Endothelial cell of umbilical vein (primary cell): ENCODE data around the gene LGALS4. TPM values are rescaled to one million over a fixed set of nuclear protein-coding genes. Genes with fewer than 3 reads are reported as not detected.

Experiments
- BruUV-seq: library from RNA; stranded (reverse); fragments of 400-500 nt; replicated peaks from 2 replicates; lab custom pipeline; 2021; lab: Mats Ljungman, UMichigan
- CTCF ChIA-PET: fragments of 300-600, 350-600 bp; sonication (Branson Sonifier 250); formaldehyde crosslinking; loops from one replicate; lab custom pipeline; 2021; ENCODE audit warnings: antibody characterized with exemption, inconsistent platforms; lab: Charles Lee
- POLR2A ChIA-PET: fragments of 300-600, 350-600 bp; sonication (Branson Sonifier 250); formaldehyde crosslinking; loops from one replicate; lab custom pipeline; 2021; ENCODE audit warnings: antibody characterized with exemption, inconsistent platforms; lab: Charles Lee
- DNase-seq: peaks from one replicate; pipeline ENCODE4 v3.0.0-alpha.2; 2011; ENCODE audit warnings: low read depth, low spot score
- FAIRE-seq: peaks from 2 replicates; lab custom pipeline; 2011; peaks lifted over from hg19 to GRCh38; lab: Jason Lieb, UNC
- H2AFZ ChIP-seq: 2 replicates; pipeline ENCODE4 v1.6.0; 2012; ENCODE audit warnings: low read depth, low read length, control low read depth, inconsistent platforms
- H3K27ac ChIP-seq: 2 replicates; pipeline ENCODE4 v1.5.1; 2011; ENCODE audit warnings: low read depth, mild to moderate bottlenecking, control low read depth, low read length, moderate library complexity; ENCODE audit not compliant: insufficient read depth
- H3K27me3 ChIP-seq, 2 experiments: 2 replicates each; pipeline versions ENCODE4 v1.6.0 to v1.6.1; 2011; ENCODE audit warnings: low read length in 2 of 2, mixed read lengths in 1 of 2; ENCODE audit not compliant: control insufficient read depth in 2 of 2, insufficient read depth in 2 of 2
- H3K36me3 ChIP-seq, 2 experiments: 2 replicates in 1 of 2; 3 replicates in 1 of 2; pipeline ENCODE4 v1.5.1; 2011; ENCODE audit warnings: low read length in 2 of 2, mild to moderate bottlenecking in 1 of 2, moderate library complexity in 1 of 2; ENCODE audit not compliant: control insufficient read depth in 2 of 2, insufficient read depth in 2 of 2; ENCODE audit errors: extremely low read depth in 1 of 2
- H3K4me1 ChIP-seq: 3 replicates; pipeline ENCODE4 v1.5.1; 2011; ENCODE audit warnings: mild to moderate bottlenecking, low read length; ENCODE audit not compliant: control insufficient read depth, insufficient read depth; ENCODE audit errors: extremely low read depth
- H3K4me2 ChIP-seq: 2 replicates; pipeline ENCODE4 v1.6.1; 2011; ENCODE audit warnings: low read length, control low read depth, mixed read lengths; ENCODE audit not compliant: insufficient read depth
- H3K4me3 ChIP-seq, 3 experiments: fragments of 200-600 bp in 1 of 3; sonication (generic), shearing (Covaris generic) in 1 of 3; replicated peaks in 1 of 3; 2 replicates each; pipeline ENCODE4 v1.5.1; 2011 to 2016; ENCODE audit warnings: control low read depth in 3 of 3, low read length in 3 of 3, mild to moderate bottlenecking in 2 of 3, inconsistent platforms in 1 of 3, low read depth in 1 of 3, moderate library complexity in 1 of 3; ENCODE audit not compliant: insufficient read depth in 1 of 3
- H3K79me2 ChIP-seq: 2 replicates; pipeline ENCODE4 v1.6.0; 2012; ENCODE audit warnings: low read length, inconsistent platforms; ENCODE audit not compliant: control insufficient read depth, insufficient read depth
- H3K9ac ChIP-seq: replicated peaks from 2 replicates; pipeline ENCODE3; 2011; ENCODE audit warnings: low read length, control low read depth; ENCODE audit not compliant: insufficient read depth; ENCODE audit errors: extremely low read depth
- H3K9me1 ChIP-seq: replicated peaks from 3 replicates; pipeline ENCODE4 v1.6.0; 2011; ENCODE audit warnings: mild to moderate bottlenecking, low read length; ENCODE audit not compliant: control insufficient read depth, insufficient read depth; ENCODE audit errors: extremely low read depth
- H3K9me3 ChIP-seq: replicated peaks from 2 replicates; pipeline ENCODE4 v1.5.1; 2012; ENCODE audit warnings: low read length, inconsistent platforms; ENCODE audit not compliant: control insufficient read depth, insufficient read depth
- H4K20me1 ChIP-seq: replicated peaks from 2 replicates; pipeline ENCODE3; 2011; ENCODE audit warnings: mild to moderate bottlenecking, low read length; ENCODE audit not compliant: control insufficient read depth, insufficient read depth; ENCODE audit errors: extremely low read depth
- FOS ChIP-seq: IDR thresholded peaks from 2 replicates; pipeline ENCODE4 v1.6.1; 2011; ENCODE audit warnings: mild to moderate bottlenecking, low read length, moderate library complexity, borderline replicate concordance; ENCODE audit not compliant: insufficient read depth
- JUN ChIP-seq: IDR thresholded peaks from 2 replicates; pipeline ENCODE4 v1.6.1; 2011; ENCODE audit warnings: borderline replicate concordance, low read depth; ENCODE audit not compliant: insufficient read length, insufficient read depth
- MYC ChIP-seq: IDR thresholded peaks from one replicate; pipeline ENCODE4 v1.6.1; 2011; ENCODE audit warnings: mild to moderate bottlenecking, low read depth, low read length
- POLR2AphosphoS5 ChIP-seq: IDR thresholded peaks from 2 replicates; pipeline ENCODE4 v1.6.1; 2012; ENCODE audit warnings: low read depth, mild to moderate bottlenecking, control low read depth, low read length, moderate library complexity; ENCODE audit not compliant: insufficient read depth
- dilution Hi-C: fragments of 300-500 bp; cut with MboI; formaldehyde crosslinking; loops from one replicate; pipeline ENCODE4 v1.15.0; 2019; ENCODE audit warnings: low sequenced_read_pairs; ENCODE audit not compliant: extremely low pct_ligation_motif_present
- intact Hi-C: fragments of 100-400 bp; cut with micrococcal nuclease; formaldehyde crosslinking; loops from one replicate; pipeline ENCODE4 v1.10.0; 2022
- polyA plus RNA-seq, 4 experiments: library from polyadenylated mRNA; depleted of rRNA in 3 of 4; stranded (reverse) in 3 of 4; unstranded in 1 of 4; fragments of >200 nt; gene quantifications; 2 replicates each; pipeline versions ENCODE4 v1.2.1 to v1.2.3, GENCODE V29; 2011 to 2012; ENCODE audit warnings: missing spikeins in 1 of 4
- total RNA-seq: library from RNA; stranded (reverse); gene quantifications from 2 replicates; pipeline ENCODE4 v1.2.3, GENCODE V29; 2021
- TF ChIP-seq, protein P1 (sequence below): IDR thresholded peaks from 2 replicates; pipeline ENCODE4 v1.6.1; 2011; ENCODE audit not compliant: insufficient read depth, insufficient read length

Gene LGALS4
- total and polyA plus RNA-seq, 2 donors (not counting 3 experiments of a cell fraction or from before 2014, with no cell fraction given): 0.19 TPM; not detected in 1

DNA sequence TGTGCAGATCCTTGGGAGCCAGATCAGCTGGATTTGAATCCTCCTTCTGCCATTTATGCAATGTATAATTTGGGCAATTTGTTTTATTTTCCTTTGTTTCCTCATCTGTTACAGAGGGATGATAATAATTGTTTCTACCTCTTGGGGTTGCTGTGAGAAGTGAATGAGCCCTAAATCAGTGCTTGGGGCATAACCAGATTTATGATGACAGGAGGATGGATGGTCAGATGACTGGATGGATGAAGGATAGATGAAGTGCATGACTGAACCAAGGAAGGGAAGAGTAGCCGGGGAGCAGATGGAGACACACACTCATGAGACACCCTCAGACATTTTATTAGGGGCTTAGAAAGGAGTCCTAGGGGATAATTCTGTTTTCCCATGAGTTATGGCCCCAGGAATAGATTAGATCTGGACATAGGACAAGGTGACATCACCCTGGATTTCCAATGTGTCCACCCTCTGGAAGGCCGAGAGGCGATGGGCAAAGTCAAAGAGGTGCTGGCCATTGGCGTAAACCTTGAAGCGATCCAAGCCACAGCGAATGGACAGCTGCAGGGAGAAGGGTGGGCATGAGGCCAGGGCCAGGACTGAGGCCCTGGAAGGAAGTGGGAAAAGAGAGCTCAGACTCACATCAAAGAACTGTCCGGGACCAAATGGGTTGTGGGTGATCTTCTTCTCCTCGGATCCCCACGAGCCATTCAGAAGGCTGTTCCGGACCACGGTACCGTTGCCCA lies 11.2 kb downstream of the LGALS4 start:
- Histone ChIP-seq H3K9me3 (no peaks in the 10 kb centered on the region), H2AFZ (no peak overlapping the region), H3K79me2 (no peaks in the 10 kb centered on the region), H3K27me3 (no peaks in the 10 kb centered on the region), H3K4me3 (no peak overlapping the region), H3K9ac (no peak overlapping the region), H3K9me1 (no peaks in the 10 kb centered on the region), H4K20me1 (no peaks in the 10 kb centered on the region), H3K4me1 (peaks cover 8% of the 10 kb centered on the region), H3K27ac (no peak overlapping the region), H3K4me2 (no peak overlapping the region), H3K36me3 (no peaks in the 10 kb centered on the region)
- dilution Hi-C loops (no loop called here), intact Hi-C loops (no loop called here)
- ChIA-PET CTCF (no interaction called here), POLR2A (no interaction called here)
- no peak for FAIRE-seq
- BruUV-seq: no TSS peak
- TF ChIP-seq FOS (no peak), POLR2AphosphoS5 (no peak), MYC (no peak)
- TF ChIP-seq, protein P1, sequence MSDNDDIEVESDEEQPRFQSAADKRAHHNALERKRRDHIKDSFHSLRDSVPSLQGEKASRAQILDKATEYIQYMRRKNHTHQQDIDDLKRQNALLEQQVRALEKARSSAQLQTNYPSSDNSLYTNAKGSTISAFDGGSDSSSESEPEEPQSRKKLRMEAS: no peak
- DNase-seq: no peak

DNA sequence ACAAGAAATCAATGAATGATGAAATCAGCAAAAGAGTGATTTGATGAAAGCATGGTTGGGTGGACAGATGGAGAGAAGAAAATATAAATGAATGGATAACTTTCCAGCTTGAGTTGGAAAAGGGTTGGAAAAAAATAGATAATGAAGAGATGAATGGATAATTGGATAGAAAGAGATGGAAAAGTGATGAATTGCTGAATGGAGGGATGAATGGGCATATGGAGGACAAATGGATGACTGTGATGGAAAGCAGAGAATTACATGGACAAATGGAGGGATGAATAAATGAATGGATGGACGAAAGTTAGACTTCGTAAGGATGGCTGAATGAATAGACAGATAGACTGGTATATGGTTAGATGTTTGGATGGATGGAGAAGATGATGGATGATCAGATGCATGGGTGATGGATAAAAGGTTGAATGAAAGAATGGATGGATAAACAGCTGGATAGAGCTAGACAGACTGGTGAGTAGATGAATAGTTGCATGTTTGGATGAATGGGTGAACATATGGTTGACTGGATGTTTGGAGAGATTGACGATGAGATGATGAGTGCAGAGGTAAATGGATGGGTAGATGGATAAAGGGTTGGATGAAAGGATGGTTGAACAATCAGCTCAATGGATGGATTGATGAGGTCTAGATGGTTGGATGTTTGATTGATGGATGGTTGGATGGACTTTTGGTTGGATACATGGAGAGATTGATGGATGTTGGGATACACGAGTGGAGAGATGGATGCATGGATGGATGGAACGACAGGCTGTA lies 12.0 kb downstream of the LGALS4 start:
- intact Hi-C loops: no loop called here
- H3K27ac ChIP-seq: no peak overlapping the region
- H3K4me1 ChIP-seq: peaks cover 8% of the 10 kb centered on the region
- H2AFZ ChIP-seq: no peak overlapping the region
- BruUV-seq: no TSS peak
- no peak overlapping the region for H3K4me2 ChIP-seq
- no peaks in the 10 kb centered on the region for H3K9me3 ChIP-seq
- H3K36me3 ChIP-seq: no peaks in the 10 kb centered on the region
- H3K27me3 ChIP-seq: no peaks in the 10 kb centered on the region
- H3K79me2 ChIP-seq: no peaks in the 10 kb centered on the region
- H3K9me1 ChIP-seq: no peaks in the 10 kb centered on the region
- ChIA-PET CTCF (interaction anchor here (1.2 kb wide), 1 partner anchor 130 kb away, joined by 3 read pairs; the partner anchor contains the start of genes MRPS12 and SARS2), POLR2A (no interaction called here)
- FAIRE-seq: no peak
- no peak overlapping the region for H3K9ac ChIP-seq
- TF ChIP-seq JUN: no peak
- no peak for DNase-seq
- no peaks in the 10 kb centered on the region for H4K20me1 ChIP-seq
- no peak overlapping the region for H3K4me3 ChIP-seq
- dilution Hi-C loops: no loop called here
